B cell (primary cell): ENCODE measurements around the gene OR2D3. TPM values are rescaled to one million over a fixed set of nuclear protein-coding genes. Genes with fewer than 3 reads are reported as not detected.
"Not testable (repeated sequence)": the region's sequence is repeated elsewhere in the genome, so short reads cannot be mapped to it uniquely, and the experiment has no call there.

Experiments
- ATAC-seq: fragments of 200-7000 bp; cut with Tn5 transposase; one replicate; pipeline ENCODE4 v1.10.0; 2021; ENCODE audit warnings: low read depth, mild to moderate bottlenecking, moderate number of reproducible peaks, moderate library complexity
- CTCF ChIA-PET: fragments of 350-600 bp; sonication (Branson Sonifier 250); formaldehyde crosslinking; loops from one replicate; lab custom pipeline; 2021; ENCODE audit warnings: antibody characterized with exemption, inconsistent platforms; lab: Charles Lee
- POLR2A ChIA-PET: fragments of 350-600 bp; sonication (Branson Sonifier 250); formaldehyde crosslinking; loops from one replicate; lab custom pipeline; 2021; ENCODE audit warnings: antibody characterized with exemption; lab: Charles Lee
- DNase-seq: peaks from one replicate; pipeline ENCODE4 v3.0.0; 2013
- H2AFZ ChIP-seq: 2 replicates; pipeline ENCODE4 v1.6.1; 2012; ENCODE audit warnings: mild to moderate bottlenecking, low read depth, low read length; ENCODE audit not compliant: insufficient read depth, poor library complexity, severe bottlenecking
- H3K27ac ChIP-seq, 2 donors: 1 replicate in 1 of 2; 2 replicates in 1 of 2; pipeline ENCODE4 v1.5.1; 2012 to 2013; ENCODE audit warnings: low read length in 2 of 2, mild to moderate bottlenecking in 2 of 2, moderate library complexity in 1 of 2
- H3K27me3 ChIP-seq, 4 experiments: fragments of 200-600 bp in 1 of 4; sonication (generic) in 1 of 4; replicated peaks in 1 of 4; 1 replicate in 2 of 4; 2 replicates in 2 of 4; pipeline versions ENCODE4 v1.6.1 to v1.7.0; 2013 to 2016; ENCODE audit warnings: low read length in 3 of 4, mild to moderate bottlenecking in 2 of 4, mixed read lengths in 1 of 4, moderate library complexity in 1 of 4; ENCODE audit not compliant: insufficient read depth in 4 of 4, control insufficient read depth in 3 of 4; ENCODE audit errors: control extremely low read depth in 1 of 4
- H3K36me3 ChIP-seq, 2 experiments: replicated peaks in 1 of 2; 1 replicate in 1 of 2; 2 replicates in 1 of 2; pipeline versions ENCODE4 v1.6.1 to v1.7.1; 2013; ENCODE audit warnings: low read length in 1 of 2; ENCODE audit not compliant: insufficient read depth in 2 of 2, control insufficient read depth in 1 of 2; ENCODE audit errors: control extremely low read depth in 1 of 2, extremely low read depth in 1 of 2
- H3K4me1 ChIP-seq, 2 donors: fragments of 200-600 bp in 1 of 2; sonication (generic) in 1 of 2; 1 replicate in 1 of 2; 2 replicates in 1 of 2; pipeline versions ENCODE4 v1.5.1 to v1.6.1; 2013 to 2017; ENCODE audit warnings: low read length in 2 of 2; ENCODE audit not compliant: control insufficient read depth in 2 of 2, insufficient read depth in 2 of 2
- H3K4me2 ChIP-seq: replicated peaks from 2 replicates; pipeline ENCODE3; 2012; ENCODE audit warnings: mild to moderate bottlenecking, low read depth, low read length; ENCODE audit not compliant: poor library complexity, severe bottlenecking
- H3K4me3 ChIP-seq, 5 experiments: fragments of 200-600 bp in 1 of 5; sonication (generic) in 1 of 5; 1 replicate in 3 of 5; 2 replicates in 2 of 5; pipeline versions ENCODE4 v1.5.1 to v1.7.0; 2011 to 2016; ENCODE audit warnings: low read length in 4 of 5, mild to moderate bottlenecking in 4 of 5, low read depth in 2 of 5, control low read depth in 1 of 5, moderate library complexity in 1 of 5; ENCODE audit not compliant: insufficient read depth in 1 of 5; ENCODE audit errors: control extremely low read depth in 1 of 5, extremely low read depth in 1 of 5
- H3K79me2 ChIP-seq: fragments of 200-600 bp; sonication (generic); one replicate; pipeline ENCODE4 v1.6.0; 2016; ENCODE audit warnings: low read length; ENCODE audit not compliant: control insufficient read depth, insufficient read depth
- H3K9ac ChIP-seq: fragments of 200-600 bp; sonication (generic); 2 replicates; pipeline ENCODE4 v1.6.1; 2017; ENCODE audit warnings: mild to moderate bottlenecking, low read length, moderate library complexity
- H3K9me3 ChIP-seq, 3 donors: one replicate each; pipeline versions ENCODE4 v1.6.1 to v1.7.1; 2013; ENCODE audit warnings: low read length in 2 of 3; ENCODE audit not compliant: control insufficient read depth in 2 of 3, insufficient read depth in 1 of 3; ENCODE audit errors: control extremely low read depth in 1 of 3
- H4K20me1 ChIP-seq: 2 replicates; pipeline ENCODE4 v1.6.0; 2012; ENCODE audit warnings: mild to moderate bottlenecking, low read length; ENCODE audit not compliant: insufficient read depth, control insufficient read depth, poor library complexity, severe bottlenecking
- H3K27ac Mint-ChIP-seq: one replicate; pipeline ENCODE4 v1.8.0; 2021; ENCODE audit warnings: mixed read lengths
- H3K27me3 Mint-ChIP-seq: one replicate; pipeline ENCODE4 v1.8.0; 2021; ENCODE audit warnings: mixed read lengths
- H3K4me1 Mint-ChIP-seq: one replicate; pipeline ENCODE4 v1.8.0; 2021; ENCODE audit warnings: mixed read lengths
- H3K4me3 Mint-ChIP-seq: one replicate; pipeline ENCODE4 v1.8.0; 2021; ENCODE audit warnings: mixed read lengths
- H3K9me3 Mint-ChIP-seq: one replicate; pipeline ENCODE4 v1.8.0; 2022; ENCODE audit warnings: mixed read lengths; ENCODE audit not compliant: insufficient read depth
- EZH2 ChIP-seq: IDR thresholded peaks from 2 replicates; pipeline ENCODE4 v1.6.1; 2012; ENCODE audit warnings: borderline replicate concordance, low read depth, mild to moderate bottlenecking, moderate library complexity, low read length; ENCODE audit not compliant: insufficient read depth, poor library complexity, severe bottlenecking
- WGBS: methylation state at CpG from one replicate; pipeline ENCODE4 v1.1.5; 2013; ENCODE audit warnings: missing lambda C conversion rate; ENCODE audit not compliant: insufficient coverage; 5-methylcytosine and 5-hydroxymethylcytosine counted together
- intact Hi-C: fragments of 100-400 bp; cut with micrococcal nuclease; formaldehyde crosslinking; loops from one replicate; pipeline ENCODE4 v1.10.0; 2022
- polyA plus RNA-seq: library from polyadenylated mRNA; depleted of rRNA; stranded (reverse); fragments of >200 nt; gene quantifications from 2 replicates; pipeline ENCODE4 v1.2.3, GENCODE V29; 2012
- total RNA-seq, 2 donors: library from RNA; stranded (reverse); fragments of 120-200 nt in 1 of 2; gene quantifications; 1 replicate in 1 of 2; 2 replicates in 1 of 2; pipeline versions ENCODE4 v1.2.3 to v1.2.4, GENCODE V29; 2013 to 2022
- TF ChIP-seq, protein P1 (sequence below): fragments of 200-600 bp; IDR thresholded peaks from one replicate; pipeline ENCODE4 v1.8.0; 2022; ENCODE audit warnings: antibody characterized with exemption, mild to moderate bottlenecking

OR2D3 gene
- total and polyA plus RNA-seq, 2 donors (not counting 1 experiment from before 2014, with no cell fraction given): not detected

GRCh38 chr11:6876914-6877313, 43.9 kb upstream of the OR2D3 start:
- intact Hi-C loops: no loop called here
- Histone ChIP-seq H3K4me1 (no peaks in the 10 kb centered on the region), H3K4me2 (no peak overlapping the region), H3K9ac (no peak overlapping the region), H3K27ac (no peak overlapping the region), H3K9me3 (peaks cover 0 to 3% (median 0%) of the 10 kb centered on the region in 3 donors), H3K4me3 (no peak overlapping the region), H3K36me3 (no peaks in the 10 kb centered on the region), H2AFZ (no peak overlapping the region), H4K20me1 (no peaks in the 10 kb centered on the region), H3K79me2 (no peaks in the 10 kb centered on the region), H3K27me3 (peaks cover 0 to 6% (median 0%) of the 10 kb centered on the region in 4 experiments)
- TF ChIP-seq EZH2: no peak
- TF ChIP-seq, protein P1, sequence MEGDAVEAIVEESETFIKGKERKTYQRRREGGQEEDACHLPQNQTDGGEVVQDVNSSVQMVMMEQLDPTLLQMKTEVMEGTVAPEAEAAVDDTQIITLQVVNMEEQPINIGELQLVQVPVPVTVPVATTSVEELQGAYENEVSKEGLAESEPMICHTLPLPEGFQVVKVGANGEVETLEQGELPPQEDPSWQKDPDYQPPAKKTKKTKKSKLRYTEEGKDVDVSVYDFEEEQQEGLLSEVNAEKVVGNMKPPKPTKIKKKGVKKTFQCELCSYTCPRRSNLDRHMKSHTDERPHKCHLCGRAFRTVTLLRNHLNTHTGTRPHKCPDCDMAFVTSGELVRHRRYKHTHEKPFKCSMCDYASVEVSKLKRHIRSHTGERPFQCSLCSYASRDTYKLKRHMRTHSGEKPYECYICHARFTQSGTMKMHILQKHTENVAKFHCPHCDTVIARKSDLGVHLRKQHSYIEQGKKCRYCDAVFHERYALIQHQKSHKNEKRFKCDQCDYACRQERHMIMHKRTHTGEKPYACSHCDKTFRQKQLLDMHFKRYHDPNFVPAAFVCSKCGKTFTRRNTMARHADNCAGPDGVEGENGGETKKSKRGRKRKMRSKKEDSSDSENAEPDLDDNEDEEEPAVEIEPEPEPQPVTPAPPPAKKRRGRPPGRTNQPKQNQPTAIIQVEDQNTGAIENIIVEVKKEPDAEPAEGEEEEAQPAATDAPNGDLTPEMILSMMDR: no peak
- Mint-ChIP-seq H3K9me3 (no peaks in the 10 kb centered on the region), H3K27me3 (peaks cover 8% of the 10 kb centered on the region), H3K27ac (no peak overlapping the region), H3K4me3 (no peak overlapping the region), H3K4me1 (no peaks in the 10 kb centered on the region)
- CTCF ChIA-PET: interaction anchor here (1.2 kb wide), 1 partner anchor 65 kb away, joined by 3 read pairs; no protein-coding TSS in a partner anchor
- ATAC-seq: no peak
- 89% methylated on average over 3 of the region's 3 CpGs for WGBS
- no peak for DNase-seq
- POLR2A ChIA-PET: no interaction called here

DNA sequence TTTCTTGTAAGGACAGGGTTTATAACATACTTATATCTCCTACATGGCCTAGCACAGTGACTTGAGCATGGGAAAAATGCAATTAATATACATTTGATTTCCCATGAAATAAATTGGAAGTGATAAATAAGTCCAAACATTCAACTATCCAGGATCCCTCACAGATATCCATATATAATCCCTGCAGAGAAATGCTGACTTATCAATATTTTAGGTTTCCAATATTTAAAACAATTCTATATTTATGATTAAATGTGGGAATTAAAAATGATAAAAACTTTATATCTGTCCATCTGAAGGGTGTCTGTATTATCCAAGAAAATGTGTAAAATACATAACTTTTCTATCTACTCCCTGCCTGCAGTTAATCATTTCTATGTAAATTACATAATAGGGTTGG, 38.1 kb upstream of the OR2D3 start:
- no peak overlapping the region for H3K27ac Mint-ChIP-seq
- H3K4me3 ChIP-seq: no peak overlapping the region
- no peak overlapping the region for H3K4me2 ChIP-seq
- no peaks in the 10 kb centered on the region for H3K4me1 Mint-ChIP-seq
- ChIA-PET POLR2A (no interaction called here), CTCF (no interaction called here)
- no peaks in the 10 kb centered on the region for H3K4me1 ChIP-seq
- ATAC-seq (no peak), DNase-seq (no peak)
- H4K20me1 ChIP-seq: no peaks in the 10 kb centered on the region
- H3K36me3 ChIP-seq: no peaks in the 10 kb centered on the region
- no peaks in the 10 kb centered on the region for H3K79me2 ChIP-seq
- H3K4me3 Mint-ChIP-seq: no peak overlapping the region
- no peaks in the 10 kb centered on the region for H3K9me3 Mint-ChIP-seq
- H3K27ac ChIP-seq: no peak overlapping the region
- TF ChIP-seq EZH2: no peak
- TF ChIP-seq, protein P1: no peak
- intact Hi-C loops: no loop called here
- H2AFZ ChIP-seq: no peak overlapping the region
- H3K9ac ChIP-seq: no peak overlapping the region
- peaks cover 0 to 2% (median 0%) of the 10 kb centered on the region in 3 donors for H3K9me3 ChIP-seq
- peaks cover 10% of the 10 kb centered on the region for H3K27me3 Mint-ChIP-seq
- peaks cover 0 to 6% (median 0%) of the 10 kb centered on the region in 4 experiments for H3K27me3 ChIP-seq

DNA sequence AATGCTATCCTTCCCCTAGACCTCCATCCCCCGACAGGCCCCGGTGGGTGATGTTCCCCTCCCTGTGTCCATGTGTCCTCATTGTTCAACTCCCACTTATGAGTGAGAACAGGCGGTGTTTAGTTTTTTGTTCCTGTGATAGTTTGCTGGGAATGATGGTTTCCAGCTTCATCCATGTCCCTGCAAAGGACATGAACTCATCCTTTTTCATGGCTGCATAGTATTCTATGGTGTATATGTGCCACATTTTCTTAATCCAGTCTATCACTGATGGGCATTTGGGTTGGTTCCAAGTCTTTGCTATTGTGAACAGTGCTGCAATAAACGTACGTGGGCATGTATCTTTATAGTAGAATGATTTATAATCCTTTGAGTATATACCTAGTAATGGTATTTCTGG, 33.1 kb upstream of the OR2D3 start:
- H2AFZ ChIP-seq, H3K27me3 ChIP-seq, H3K27ac ChIP-seq, H3K9me3 ChIP-seq, POLR2A ChIA-PET, H3K36me3 ChIP-seq, H3K27ac Mint-ChIP-seq, H3K9me3 Mint-ChIP-seq, H3K4me2 ChIP-seq, H3K9ac ChIP-seq, intact Hi-C loops, H3K4me3 Mint-ChIP-seq, H3K4me1 Mint-ChIP-seq, H4K20me1 ChIP-seq, H3K4me3 ChIP-seq, ATAC-seq, H3K79me2 ChIP-seq, H3K4me1 ChIP-seq, DNase-seq, CTCF ChIA-PET: not testable (repeated sequence)
- WGBS: no CpG with 5 or more reads among the region's 5 CpGs
- H3K27me3 Mint-ChIP-seq: peaks cover 12% of the 10 kb centered on the region
